ENCODE measurements around the gene TNFRSF9.

The TNFRSF9 gene

GRCh38 chr1:7915826-7916500, 24.7 kb downstream of the TNFRSF9 start:
- FAIRE-seq = no peak

- no peak for FAIRE-seq
Observed at GRCh38 chr1:7912743-7913557, 27.7 kb downstream of the TNFRSF9 start.

- FAIRE-seq = no peak
Observed at GRCh38 chr1:7912145-7912544, 28.5 kb downstream of the TNFRSF9 start.

- no peak for FAIRE-seq
Observed at GRCh38 chr1:7905262-7905661, 35.4 kb downstream of the TNFRSF9 start.

GRCh38 chr1:7902478-7903085, 38.1 kb downstream of the TNFRSF9 start:
- no peak for FAIRE-seq

- no peak for FAIRE-seq
Observed at GRCh38 chr1:7899741-7900140, 40.9 kb downstream of the TNFRSF9 start.

GRCh38 chr1:7898962-7899361, 41.7 kb downstream of the TNFRSF9 start:
- FAIRE-seq = no peak

- no peak for FAIRE-seq
Observed at GRCh38 chr1:7896994-7897393, 43.6 kb downstream of the TNFRSF9 start.

- no peak for FAIRE-seq
Observed at GRCh38 chr1:7893529-7894180, 47.0 kb downstream of the TNFRSF9 start.

- no peak for FAIRE-seq
Observed at GRCh38 chr1:7891804-7892203, 48.8 kb downstream of the TNFRSF9 start.

- FAIRE-seq = no peak
Observed at GRCh38 chr1:7890853-7891252, 49.8 kb downstream of the TNFRSF9 start.

GRCh38 chr1:7888248-7889081, 52.2 kb downstream of the TNFRSF9 start:
- FAIRE-seq = no peak

- no peak for FAIRE-seq
Observed at GRCh38 chr1:7886405-7886745, 54.3 kb downstream of the TNFRSF9 start.

- FAIRE-seq = no peak
Observed at GRCh38 chr1:7885513-7886404, 54.9 kb downstream of the TNFRSF9 start.

GRCh38 chr1:7884757-7885156, 55.9 kb downstream of the TNFRSF9 start:
- FAIRE-seq = no peak

GRCh38 chr1:7879228-7879627, 61.4 kb downstream of the TNFRSF9 start:
- no peak for FAIRE-seq

- FAIRE-seq = no peak
Observed at GRCh38 chr1:7878027-7878426, 62.6 kb downstream of the TNFRSF9 start.

GRCh38 chr1:7873801-7874795, 66.5 kb downstream of the TNFRSF9 start:
- FAIRE-seq = no peak

- no peak for FAIRE-seq
Observed at GRCh38 chr1:7871136-7871535, 69.5 kb downstream of the TNFRSF9 start.

All from A204.1 (cell line).